Mammary epithelial cell (primary cell): ENCODE measurements around the gene FXYD2.

Experiments used
- CTCF ChIP-seq, 2 donors: IDR thresholded peaks in 1 of 2; conservative IDR thresholded peaks in 1 of 2; 2 replicates each; pipeline ENCODE4 v1.5.1; 2011 to 2012; ENCODE audit warnings: inconsistent platforms in 2 of 2, low read length in 2 of 2, mild to moderate bottlenecking in 2 of 2, control low read depth in 1 of 2, low read depth in 1 of 2; ENCODE audit not compliant: insufficient read depth in 1 of 2; ENCODE audit errors: extremely low read depth in 1 of 2
- EZH2 ChIP-seq: IDR thresholded peaks from 2 replicates; pipeline ENCODE4 v1.6.1; 2012; ENCODE audit warnings: low read length, inconsistent platforms, borderline replicate concordance

GRCh38 chr11:117851852-117852251 is 27.3 kb upstream of the FXYD2 start:
- TF ChIP-seq CTCF (conservative IDR thresholded peaks at IDR 0.05 in 1 of 2, IDR thresholded peaks at IDR 0.05 in 1 of 2; ENCODE audit: extremely low read depth in 1 of 2, insufficient read depth in 1 of 2, low read depth in 1 of 2, low read length in 2 of 2) (no peak), EZH2 (no peak)
